HG02943 (cell line): Measurements from ENCODE around the gene HUNK.

Experiments used
- ATAC-seq: cut with Tn5 transposase; IDR thresholded peaks from one replicate; pipeline ENCODE4 v1.9.1; 2021; ENCODE audit warnings: mild to moderate bottlenecking, low read depth, moderate library complexity; ENCODE audit not compliant: unreplicated experiment

Gene HUNK

GRCh38 chr21:31915566-31915965, 42.7 kb downstream of the HUNK start:
- no peak for ATAC-seq

- no peak for ATAC-seq
Measured at GRCh38 chr21:31917108-31917507, 44.3 kb downstream of the HUNK start.

GRCh38 chr21:31918250-31918775, 45.5 kb downstream of the HUNK start:
- ATAC-seq: no peak

DNA sequence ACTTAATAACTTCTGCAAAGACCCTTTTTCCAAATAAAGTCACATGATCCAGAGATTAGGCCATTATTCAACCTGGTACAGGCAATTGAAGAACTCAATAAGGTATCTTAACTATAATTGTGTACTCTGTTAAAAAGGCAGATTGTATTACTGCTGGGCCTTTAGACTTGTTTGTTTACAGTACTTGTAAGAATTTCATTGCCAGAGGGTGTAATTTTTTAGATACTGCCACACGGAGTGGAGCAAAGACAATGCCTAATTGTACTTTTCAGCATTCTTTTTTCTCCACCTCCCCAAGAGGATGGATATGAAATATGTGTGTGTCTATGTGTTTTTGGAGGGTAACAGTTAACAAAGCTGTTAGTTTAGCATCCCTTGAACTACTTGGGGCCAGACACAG, 47.5 kb downstream of the HUNK start:
- ATAC-seq: no peak

- ATAC-seq: no peak
Measured at GRCh38 chr21:31921079-31921478, 48.3 kb downstream of the HUNK start.

DNA sequence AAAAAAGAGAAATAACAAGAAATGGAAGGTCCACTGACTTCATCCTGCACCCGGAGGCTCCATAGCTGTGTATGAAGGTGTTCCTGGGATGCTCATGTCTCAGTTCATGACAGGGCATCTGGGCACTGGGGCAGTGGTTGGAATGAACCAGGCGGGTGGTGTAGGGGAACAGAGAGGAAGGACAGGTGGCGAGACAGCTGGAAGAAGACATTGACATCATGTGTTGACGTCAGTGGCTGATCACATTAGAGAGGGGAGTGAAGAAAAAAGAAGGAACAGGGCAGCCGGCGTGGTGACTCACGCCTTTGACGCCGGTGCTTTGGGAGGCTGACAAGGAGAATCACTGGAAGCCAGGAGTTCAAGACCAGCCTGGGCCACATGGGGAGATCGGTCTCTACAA, 50.1 kb downstream of the HUNK start:
- no peak for ATAC-seq

- no peak for ATAC-seq
Measured at GRCh38 chr21:31923756-31924155, 50.9 kb downstream of the HUNK start.

DNA sequence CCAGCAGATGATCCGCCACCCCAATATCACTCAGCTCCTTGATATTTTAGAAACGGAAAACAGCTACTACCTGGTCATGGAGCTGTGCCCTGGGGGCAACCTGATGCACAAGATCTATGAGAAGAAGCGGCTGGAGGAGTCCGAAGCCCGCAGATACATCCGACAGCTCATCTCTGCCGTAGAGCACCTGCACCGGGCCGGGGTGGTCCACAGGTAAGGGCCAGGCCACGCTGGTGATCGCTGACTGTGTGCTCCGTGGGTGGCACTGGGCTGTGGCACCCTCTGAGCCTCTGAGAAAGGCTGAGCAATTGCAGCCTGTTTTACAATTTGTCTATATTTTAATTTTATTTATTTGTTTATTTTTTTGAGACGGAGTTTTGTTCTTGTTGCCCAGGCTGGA, 51.7 kb downstream of the HUNK start:
- ATAC-seq: no peak

GRCh38 chr21:31926498-31926897, 53.7 kb downstream of the HUNK start:
- ATAC-seq: no peak

DNA sequence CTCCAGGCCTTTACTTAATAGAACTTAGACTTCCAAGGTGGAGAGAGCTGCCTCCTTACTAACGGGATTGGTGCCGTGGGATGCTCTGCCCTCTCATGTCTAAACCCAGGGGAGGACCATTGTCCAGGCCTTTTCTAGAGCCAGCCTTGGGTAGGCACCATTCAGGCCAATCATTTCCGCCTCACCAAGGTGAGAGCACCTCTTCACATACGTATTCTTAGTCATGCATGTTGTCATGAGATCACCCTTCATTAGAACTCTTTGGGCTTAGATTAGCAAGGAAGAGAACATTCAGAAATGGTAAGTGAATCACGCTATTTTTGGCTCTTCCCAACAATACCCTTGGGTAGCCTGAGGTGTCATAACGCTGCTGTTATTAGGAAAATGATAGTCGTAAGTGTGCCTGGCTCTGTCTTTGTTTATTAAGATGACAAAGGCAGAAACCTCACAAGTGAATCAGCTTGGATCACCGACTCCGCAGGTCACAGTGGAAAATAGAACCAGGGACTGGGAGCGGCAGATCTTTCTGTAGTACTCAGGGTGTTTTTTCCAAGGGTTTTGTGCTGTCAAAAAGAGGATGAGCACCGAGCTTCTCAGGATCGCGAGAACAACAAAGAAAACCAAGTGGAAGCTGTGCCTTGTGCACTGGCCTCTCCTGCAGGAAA, 55.0 kb downstream of the HUNK start:
- no peak for ATAC-seq

DNA sequence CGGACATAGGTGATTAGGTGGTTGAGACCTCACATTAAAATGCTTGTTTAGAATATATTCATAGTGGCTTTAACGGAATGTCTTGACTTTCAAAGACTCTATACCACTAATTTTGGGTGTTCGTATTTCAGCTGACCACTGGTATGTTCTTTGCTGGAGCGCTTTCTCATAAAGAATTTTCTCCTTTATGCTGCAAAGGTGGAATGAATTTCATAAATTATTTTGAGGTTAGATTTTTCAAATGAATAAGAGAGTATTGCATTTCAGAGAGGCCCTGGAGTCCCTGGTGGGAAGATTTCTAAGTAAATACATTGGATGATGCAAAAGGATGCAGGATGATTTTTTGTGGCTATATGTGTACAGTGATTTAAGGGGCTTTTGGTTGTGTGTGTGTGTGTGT, 55.8 kb downstream of the HUNK start:
- no peak for ATAC-seq

- no peak for ATAC-seq
Measured at GRCh38 chr21:31929548-31929947, 56.7 kb downstream of the HUNK start.

DNA sequence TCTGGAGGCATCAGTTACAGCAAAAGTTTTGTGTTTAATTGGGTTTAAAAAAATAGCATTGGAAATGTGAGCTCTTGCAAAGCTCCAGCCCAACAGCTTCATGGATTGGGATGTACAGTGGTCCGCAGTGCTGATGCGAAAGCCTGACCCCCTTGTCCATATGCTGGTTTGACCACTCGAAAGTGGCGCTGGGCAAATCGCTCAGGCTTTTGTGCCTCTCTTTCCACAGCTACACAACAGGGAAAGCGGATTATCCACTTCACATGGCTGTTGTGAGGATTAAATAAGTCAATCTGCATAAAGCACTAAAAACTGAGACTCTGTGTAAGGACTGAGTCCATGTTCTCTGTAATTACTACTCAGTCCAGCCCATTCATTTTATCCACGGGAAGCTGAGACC, 57.2 kb downstream of the HUNK start:
- ATAC-seq: no peak

DNA sequence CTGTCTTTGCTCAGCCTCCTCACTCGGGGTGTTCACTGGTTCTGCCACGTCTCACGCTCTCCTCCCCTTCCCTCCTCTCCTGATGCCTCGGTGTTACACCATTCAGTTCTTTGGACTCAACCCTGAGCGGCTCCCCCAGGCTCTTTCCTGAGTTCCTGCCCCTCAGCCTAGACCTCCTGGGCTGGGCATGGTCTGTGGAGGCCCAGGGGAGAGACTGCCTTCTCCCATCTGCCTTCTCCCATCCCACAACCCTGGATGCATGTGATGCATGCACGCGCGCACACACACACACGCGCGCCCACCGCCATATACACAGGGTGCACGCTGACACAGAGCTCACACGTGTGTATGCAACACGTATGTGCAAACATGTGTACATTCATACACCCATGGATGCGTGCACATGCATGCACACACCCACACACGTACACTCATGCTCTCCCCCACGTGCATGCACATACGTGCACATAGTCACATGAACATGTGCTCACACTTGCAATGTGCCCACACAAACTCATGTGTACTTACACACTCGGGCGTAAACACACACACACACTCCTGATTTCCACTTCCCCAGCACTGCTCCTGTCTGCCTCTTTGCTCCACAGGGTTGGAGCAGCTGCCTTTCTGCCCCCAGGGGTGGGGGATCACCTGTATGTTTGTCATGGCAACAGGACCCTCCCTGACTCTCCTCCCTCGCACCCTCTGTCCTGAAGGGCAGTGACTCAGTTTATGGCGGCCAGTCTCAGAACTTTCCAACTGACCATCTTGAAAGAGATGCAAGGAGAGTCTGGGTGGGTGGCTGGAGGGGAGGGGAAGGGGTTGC, 59.0 kb downstream of the HUNK start:
- no peak for ATAC-seq

DNA sequence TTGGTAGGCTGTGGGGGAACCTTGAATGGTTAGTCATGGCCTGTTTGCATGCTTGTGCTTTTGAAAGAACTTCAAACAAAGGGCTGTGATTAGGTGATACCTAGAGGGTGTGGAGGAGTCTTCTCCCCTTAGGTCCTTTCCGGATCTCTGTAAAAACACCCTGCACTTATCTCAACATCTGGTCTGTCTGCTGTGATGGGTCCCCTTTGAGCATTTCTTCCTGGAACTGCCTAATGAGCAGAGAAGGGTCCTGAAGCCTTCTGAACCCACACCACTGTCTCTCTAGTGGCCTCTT, 59.6 kb downstream of the HUNK start:
- ATAC-seq: no peak

DNA sequence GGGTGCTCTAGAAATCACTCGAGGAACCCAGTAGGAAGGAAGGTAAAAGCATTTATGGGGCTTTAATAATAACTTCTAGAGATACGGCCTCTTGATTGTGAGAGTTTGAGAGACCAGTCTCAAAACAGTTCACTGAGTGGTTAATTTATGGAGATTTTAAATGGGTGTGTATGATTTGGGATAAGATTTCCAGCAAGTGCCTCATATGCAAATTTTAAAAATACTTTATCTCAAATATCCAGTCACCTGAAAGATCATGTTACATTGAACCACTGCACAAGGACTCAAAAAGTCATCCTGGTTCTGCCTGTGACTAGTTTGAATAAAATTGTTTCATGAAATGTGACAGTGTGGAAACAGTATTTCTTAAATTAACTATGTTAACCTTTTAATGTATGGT, 64.5 kb downstream of the HUNK start:
- ATAC-seq: no peak

GRCh38 chr21:31938330-31939301, 65.8 kb downstream of the HUNK start:
- ATAC-seq: no peak

DNA sequence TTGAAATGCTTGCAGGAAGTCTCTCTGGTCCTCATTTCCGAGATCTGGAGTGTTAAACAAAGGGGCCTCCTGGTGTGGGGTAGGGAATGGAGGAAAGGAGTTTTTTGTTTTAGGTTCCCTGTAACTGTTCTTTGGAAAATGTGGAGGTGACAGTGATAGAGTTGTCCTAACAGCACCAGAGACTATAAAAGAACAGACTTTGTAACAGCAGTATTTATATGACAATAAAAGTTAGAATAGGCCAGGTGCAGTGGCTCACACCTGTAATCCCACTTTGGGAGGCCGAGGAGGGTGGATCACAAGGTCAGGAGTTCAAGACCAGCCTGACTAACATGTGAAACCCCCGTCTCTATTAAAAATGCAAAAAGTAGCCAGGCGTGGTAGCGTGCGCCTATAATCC, 68.9 kb downstream of the HUNK start:
- no peak for ATAC-seq

DNA sequence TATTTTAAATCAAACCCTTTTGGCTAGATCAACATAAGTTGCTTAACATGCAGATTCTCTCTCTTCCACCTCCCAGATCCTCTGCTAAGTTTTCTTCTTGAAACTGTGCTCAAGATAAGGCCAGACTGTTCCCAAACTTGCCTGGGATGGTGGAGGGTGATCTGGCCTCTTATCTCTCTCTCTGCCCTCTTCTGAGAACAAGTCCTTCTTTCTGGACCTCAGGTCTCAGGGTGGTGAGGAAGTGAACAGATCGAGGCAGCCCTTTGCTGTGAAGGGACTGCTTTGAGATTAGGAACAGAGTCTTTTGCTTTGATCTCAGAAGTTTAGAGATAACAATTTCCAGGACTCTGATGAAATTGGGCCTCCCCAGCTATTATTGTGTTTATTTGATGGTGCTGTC, 70.7 kb downstream of the HUNK start:
- ATAC-seq: no peak

DNA sequence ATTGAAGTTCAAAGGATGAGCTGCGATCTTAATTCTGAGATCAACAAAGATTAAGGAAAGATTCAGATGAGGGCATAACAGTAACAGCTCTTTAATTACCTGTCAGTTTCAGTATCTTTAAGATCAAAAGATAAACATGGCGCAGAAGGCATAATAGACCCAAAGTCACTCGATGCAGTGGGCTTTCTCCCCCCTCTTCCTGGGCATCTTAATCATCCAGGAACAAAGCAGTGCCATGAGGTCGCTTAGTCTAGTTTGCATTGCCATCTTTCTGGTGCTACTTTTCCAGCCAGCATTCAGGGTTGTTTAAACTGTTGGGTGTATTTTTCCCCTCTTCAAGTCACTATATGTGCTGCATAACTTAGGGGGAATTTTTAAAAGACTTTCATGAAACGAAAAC, 72.3 kb downstream of the HUNK start:
- no peak for ATAC-seq

GRCh38 chr21:31945546-31945945, 72.7 kb downstream of the HUNK start:
- no peak for ATAC-seq
